H9 (cell line): Measurements from ENCODE around the gene LOXHD1. TPM values are rescaled to one million over a fixed set of nuclear protein-coding genes. Genes with fewer than 3 reads are reported as not detected.

ENCODE experiments used
- DNase-seq: peaks from one replicate; pipeline ENCODE4 v3.0.0-alpha.2; 2017
- H2AFZ ChIP-seq: one replicate; pipeline ENCODE4 v1.6.1; 2013; ENCODE audit warnings: mild to moderate bottlenecking, low read length, control low read depth, moderate library complexity
- H2AK5ac ChIP-seq: 2 replicates; pipeline ENCODE4 v1.6.1; 2013; ENCODE audit warnings: low read length, control low read depth, mixed read lengths; ENCODE audit not compliant: insufficient read length
- H2BK120ac ChIP-seq: one replicate; pipeline ENCODE4 v1.6.1; 2013; ENCODE audit warnings: low read depth, mild to moderate bottlenecking, low read length, control low read depth, inconsistent platforms; ENCODE audit not compliant: poor library complexity, severe bottlenecking
- H2BK12ac ChIP-seq: 2 replicates; pipeline ENCODE4 v1.6.1; 2013; ENCODE audit warnings: low read length, control low read depth, mixed read lengths, low read depth; ENCODE audit not compliant: insufficient read length
- H2BK15ac ChIP-seq: 2 replicates; pipeline ENCODE4 v1.6.1; 2013; ENCODE audit warnings: low read depth, low read length, control low read depth
- H2BK20ac ChIP-seq: one replicate; pipeline ENCODE4 v1.6.1; 2013; ENCODE audit warnings: low read depth, mild to moderate bottlenecking, low read length, control low read depth, inconsistent platforms; ENCODE audit not compliant: poor library complexity, severe bottlenecking
- H2BK5ac ChIP-seq: 2 replicates; pipeline ENCODE4 v1.6.1; 2013; ENCODE audit warnings: low read length, control low read depth, mixed read lengths; ENCODE audit not compliant: insufficient read length
- H3K14ac ChIP-seq: 2 replicates; pipeline ENCODE4 v1.6.1; 2013; ENCODE audit warnings: low read length, control low read depth; ENCODE audit not compliant: insufficient read depth
- H3K18ac ChIP-seq: 2 replicates; pipeline ENCODE4 v1.6.1; 2013; ENCODE audit warnings: low read depth, mild to moderate bottlenecking, mixed read lengths, low read length, control low read depth; ENCODE audit not compliant: insufficient read length
- H3K23ac ChIP-seq: 2 replicates; pipeline ENCODE4 v1.6.1; 2013; ENCODE audit warnings: low read length, control low read depth, mixed read lengths, low read depth; ENCODE audit not compliant: insufficient read length
- H3K23me2 ChIP-seq: 2 replicates; pipeline ENCODE4 v1.6.1; 2013; ENCODE audit warnings: low read depth, mild to moderate bottlenecking, mixed read lengths, low read length, control low read depth; ENCODE audit not compliant: insufficient read length, poor library complexity, severe bottlenecking
- H3K27ac ChIP-seq: 2 replicates; pipeline ENCODE4 v1.5.1; 2013; ENCODE audit warnings: low read length, control low read depth, mixed read lengths, low read depth; ENCODE audit not compliant: insufficient read length
- H3K27me3 ChIP-seq: 2 replicates; pipeline ENCODE4 v1.6.1; 2013; ENCODE audit warnings: low read length, control low read depth, inconsistent platforms; ENCODE audit not compliant: insufficient read depth
- H3K4ac ChIP-seq: 2 replicates; pipeline ENCODE4 v1.6.1; 2013; ENCODE audit warnings: low read depth, mild to moderate bottlenecking, control low read depth, inconsistent platforms, low read length, moderate library complexity
- H3K4me1 ChIP-seq: 2 replicates; pipeline ENCODE4 v1.6.1; 2013; ENCODE audit warnings: low read length, control low read depth, inconsistent platforms; ENCODE audit not compliant: insufficient read depth
- H3K4me2 ChIP-seq: 2 replicates; pipeline ENCODE4 v1.6.1; 2013; ENCODE audit warnings: low read length, control low read depth, mixed read lengths; ENCODE audit not compliant: insufficient read length, insufficient read depth
- H3K56ac ChIP-seq: 2 replicates; pipeline ENCODE4 v1.6.1; 2013; ENCODE audit warnings: low read depth, mild to moderate bottlenecking, mixed read lengths, low read length, control low read depth; ENCODE audit not compliant: insufficient read length
- H3K79me1 ChIP-seq: 2 replicates; pipeline ENCODE4 v1.6.1; 2013; ENCODE audit warnings: low read depth, mild to moderate bottlenecking, moderate library complexity, low read length, control low read depth, inconsistent platforms; ENCODE audit not compliant: insufficient read depth, poor library complexity, severe bottlenecking
- H3K79me2 ChIP-seq: 2 replicates; pipeline ENCODE4 v1.6.1; 2013; ENCODE audit warnings: low read length, control low read depth, inconsistent platforms; ENCODE audit not compliant: insufficient read depth
- H3K9ac ChIP-seq: 2 replicates; pipeline ENCODE4 v1.6.1; 2013; ENCODE audit warnings: low read length, control low read depth, mixed read lengths; ENCODE audit not compliant: insufficient read length; ENCODE audit errors: extremely low read depth
- H3K9me3 ChIP-seq: one replicate; pipeline ENCODE4 v1.6.1; 2013; ENCODE audit warnings: low read depth, low read length, inconsistent platforms; ENCODE audit not compliant: control insufficient read depth
- H3T11ph ChIP-seq: one replicate; pipeline ENCODE4 v1.6.1; 2013; ENCODE audit warnings: mild to moderate bottlenecking, low read length, control low read depth, inconsistent platforms
- H4K20me1 ChIP-seq: one replicate; pipeline ENCODE4 v1.6.1; 2013; ENCODE audit not compliant: control insufficient read depth, insufficient read length, insufficient read depth
- H4K5ac ChIP-seq: 2 replicates; pipeline ENCODE4 v1.6.1; 2013; ENCODE audit warnings: low read depth, mild to moderate bottlenecking, mixed read lengths, low read length, control low read depth; ENCODE audit not compliant: insufficient read length
- H4K8ac ChIP-seq: replicated peaks from 2 replicates; pipeline ENCODE4 v1.6.1; 2013; ENCODE audit warnings: low read length, control low read depth, mixed read lengths, low read depth; ENCODE audit not compliant: insufficient read length
- H4K91ac ChIP-seq: 2 replicates; pipeline ENCODE4 v1.6.1; 2013; ENCODE audit warnings: low read depth, mild to moderate bottlenecking, moderate library complexity, mixed read lengths, low read length, control low read depth; ENCODE audit not compliant: insufficient read length
- H3K27ac Mint-ChIP-seq, 3 experiments: 2 replicates in 2 of 3; 3 replicates in 1 of 3; pipeline ENCODE4 v1.8.0; 2020 to 2021; ENCODE audit warnings: mixed read lengths in 3 of 3, mild to moderate bottlenecking in 1 of 3, moderate library complexity in 1 of 3
- H3K27me3 Mint-ChIP-seq: 2 replicates; pipeline ENCODE4 v1.8.0; 2021; ENCODE audit warnings: low read depth, mild to moderate bottlenecking, moderate library complexity, mixed read lengths
- H3K36me3 Mint-ChIP-seq, 3 experiments: 2 replicates in 2 of 3; 3 replicates in 1 of 3; pipeline ENCODE4 v1.8.0; 2020 to 2021; ENCODE audit warnings: low read depth in 3 of 3, mixed read lengths in 3 of 3; ENCODE audit not compliant: insufficient read depth in 1 of 3
- H3K4me1 Mint-ChIP-seq, 2 experiments: 2 replicates each; pipeline ENCODE4 v1.8.0; 2020; ENCODE audit warnings: mixed read lengths in 2 of 2
- H3K4me3 Mint-ChIP-seq, 2 experiments: 2 replicates in 1 of 2; 3 replicates in 1 of 2; pipeline ENCODE4 v1.8.0; 2020 to 2021; ENCODE audit warnings: mild to moderate bottlenecking in 2 of 2, mixed read lengths in 2 of 2, moderate library complexity in 1 of 2
- H3K9me3 Mint-ChIP-seq, 2 experiments: 2 replicates in 1 of 2; 3 replicates in 1 of 2; pipeline ENCODE4 v1.8.0; 2020; ENCODE audit warnings: mild to moderate bottlenecking in 2 of 2, mixed read lengths in 2 of 2, moderate library complexity in 1 of 2
- WGBS: extraction: QIAGEN DNeasy Blood & Tissue Kit; methylation state at CpG from one replicate; pipeline ENCODE4 v1.1.7; 2013; ENCODE audit warnings: missing lambda C conversion rate, low lambda C conversion rate, mixed read lengths; ENCODE audit not compliant: insufficient read length; ENCODE audit errors: extremely low coverage; 5-methylcytosine and 5-hydroxymethylcytosine counted together
- total RNA-seq: library from RNA; stranded (reverse); gene quantifications from 2 replicates; pipeline ENCODE4 v1.2.1, GENCODE V29; 2021
- TF ChIP-seq, protein P1 (sequence below): fragments of 200-600 bp; sonication (generic); conservative IDR thresholded peaks from 3 replicates; pipeline ENCODE4 v1.8.0; 2021; ENCODE audit warnings: antibody characterized with exemption, mild to moderate bottlenecking

Gene LOXHD1
- total RNA-seq, 1 experiment from 2014 or later: 0.07 TPM

- no peak overlapping the region for H2BK120ac ChIP-seq
- Mint-ChIP-seq H3K27me3 (peaks cover 11% of the 10 kb centered on the region), H3K4me1 (peaks cover 35% of the 10 kb centered on the region in 2 experiments), H3K4me3 (peak overlapping the region in 1 of 2 experiments; percentile 50; a peak in 1 of 5 replicates), H3K36me3 (no peaks in the 10 kb centered on the region; a peak in 1 of 7 replicates), H3K27ac (no peak overlapping the region), H3K9me3 (no peaks in the 10 kb centered on the region)
- H3K23ac ChIP-seq: no peak overlapping the region
- TF ChIP-seq, protein P1, sequence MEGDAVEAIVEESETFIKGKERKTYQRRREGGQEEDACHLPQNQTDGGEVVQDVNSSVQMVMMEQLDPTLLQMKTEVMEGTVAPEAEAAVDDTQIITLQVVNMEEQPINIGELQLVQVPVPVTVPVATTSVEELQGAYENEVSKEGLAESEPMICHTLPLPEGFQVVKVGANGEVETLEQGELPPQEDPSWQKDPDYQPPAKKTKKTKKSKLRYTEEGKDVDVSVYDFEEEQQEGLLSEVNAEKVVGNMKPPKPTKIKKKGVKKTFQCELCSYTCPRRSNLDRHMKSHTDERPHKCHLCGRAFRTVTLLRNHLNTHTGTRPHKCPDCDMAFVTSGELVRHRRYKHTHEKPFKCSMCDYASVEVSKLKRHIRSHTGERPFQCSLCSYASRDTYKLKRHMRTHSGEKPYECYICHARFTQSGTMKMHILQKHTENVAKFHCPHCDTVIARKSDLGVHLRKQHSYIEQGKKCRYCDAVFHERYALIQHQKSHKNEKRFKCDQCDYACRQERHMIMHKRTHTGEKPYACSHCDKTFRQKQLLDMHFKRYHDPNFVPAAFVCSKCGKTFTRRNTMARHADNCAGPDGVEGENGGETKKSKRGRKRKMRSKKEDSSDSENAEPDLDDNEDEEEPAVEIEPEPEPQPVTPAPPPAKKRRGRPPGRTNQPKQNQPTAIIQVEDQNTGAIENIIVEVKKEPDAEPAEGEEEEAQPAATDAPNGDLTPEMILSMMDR: no peak
- H2BK5ac ChIP-seq: no peak overlapping the region
- H2AFZ ChIP-seq: no peak overlapping the region
- H3K27me3 ChIP-seq: no peaks in the 10 kb centered on the region
- H3K56ac ChIP-seq: no peak overlapping the region
- H2AK5ac ChIP-seq: no peak overlapping the region
- H3K14ac ChIP-seq: no peak overlapping the region
- H3K4ac ChIP-seq: no peak overlapping the region
- H4K20me1 ChIP-seq: no peaks in the 10 kb centered on the region
- H4K5ac ChIP-seq: no peak overlapping the region
- no peak overlapping the region for H3T11ph ChIP-seq
- no peaks in the 10 kb centered on the region for H3K79me2 ChIP-seq
- H3K18ac ChIP-seq: no peak overlapping the region
- H3K27ac ChIP-seq: no peak overlapping the region
- no peak overlapping the region for H4K8ac ChIP-seq
- H2BK15ac ChIP-seq: no peak overlapping the region
- H3K4me1 ChIP-seq: peaks cover 7% of the 10 kb centered on the region; the same call in 1 of the 2 replicates
- H2BK12ac ChIP-seq: no peak overlapping the region
- H3K9me3 ChIP-seq: peaks cover 11% of the 10 kb centered on the region
- H3K4me2 ChIP-seq: no peak overlapping the region
- H3K79me1 ChIP-seq: no peaks in the 10 kb centered on the region
- peak; percentile 79 for DNase-seq
- WGBS: no CpG with 5 or more reads among the region's 4 CpGs
- no peak overlapping the region for H4K91ac ChIP-seq
- no peak overlapping the region for H2BK20ac ChIP-seq
- H3K9ac ChIP-seq: no peak overlapping the region
- no peaks in the 10 kb centered on the region for H3K23me2 ChIP-seq
Observed at GRCh38 chr18:46448347-46448746, 208.7 kb downstream of the LOXHD1 start.
